Muscle of leg (tissue), 11 donors: ENCODE data around the gene CAPN11. TPM values are rescaled to one million over a fixed set of nuclear protein-coding genes. Genes with fewer than 3 reads are reported as not detected.
"Not testable (repeated sequence)": the region's sequence is repeated elsewhere in the genome, so short reads cannot be mapped to it uniquely, and the experiment has no call there.

Source experiments
- DNase-seq: peaks from one replicate; pipeline ENCODE4 v3.0.0; 2013
- H3K27ac ChIP-seq: one replicate; pipeline ENCODE4 v1.5.1; 2013; ENCODE audit warnings: mild to moderate bottlenecking, low read length, control low read depth
- H3K27me3 ChIP-seq: one replicate; pipeline ENCODE4 v1.6.1; 2013; ENCODE audit warnings: low read length; ENCODE audit not compliant: control insufficient read depth, insufficient read depth
- H3K36me3 ChIP-seq: one replicate; pipeline ENCODE4 v1.6.1; 2013; ENCODE audit warnings: low read length; ENCODE audit not compliant: control insufficient read depth, insufficient read depth
- H3K4me1 ChIP-seq: one replicate; pipeline ENCODE4 v1.6.1; 2013; ENCODE audit warnings: low read length; ENCODE audit not compliant: control insufficient read depth, insufficient read depth
- H3K4me3 ChIP-seq: one replicate; pipeline ENCODE4 v1.5.1; 2013; ENCODE audit warnings: low read length, control low read depth
- H3K9me3 ChIP-seq: replicated peaks from 2 replicates; pipeline ENCODE4 v1.6.1; 2013; ENCODE audit warnings: low read depth, low read length; ENCODE audit not compliant: control insufficient read depth
- WGBS: methylation state at CpG from one replicate; pipeline ENCODE4 v1.1.5; 2013; ENCODE audit warnings: missing lambda C conversion rate; ENCODE audit not compliant: insufficient coverage; 5-methylcytosine and 5-hydroxymethylcytosine counted together
- polyA plus RNA-seq, 8 donors: library from polyadenylated mRNA; unstranded; fragments of 120-200 nt; gene quantifications; one replicate each; pipeline versions ENCODE4 v1.2.1 to v1.2.3, GENCODE V29; 2013; ENCODE audit warnings: inconsistent platforms in 1 of 8, low replicate concordance in 1 of 8; ENCODE audit not compliant: insufficient read length in 8 of 8, insufficient read depth in 1 of 8
- total RNA-seq: library from RNA; stranded (reverse); fragments of 120-200 nt; gene quantifications from one replicate; pipeline ENCODE4 v1.2.4, GENCODE V29; 2013

Gene CAPN11
- total and polyA plus RNA-seq, 9 donors = 0.13 to 0.54 (median 0.28) TPM

DNA sequence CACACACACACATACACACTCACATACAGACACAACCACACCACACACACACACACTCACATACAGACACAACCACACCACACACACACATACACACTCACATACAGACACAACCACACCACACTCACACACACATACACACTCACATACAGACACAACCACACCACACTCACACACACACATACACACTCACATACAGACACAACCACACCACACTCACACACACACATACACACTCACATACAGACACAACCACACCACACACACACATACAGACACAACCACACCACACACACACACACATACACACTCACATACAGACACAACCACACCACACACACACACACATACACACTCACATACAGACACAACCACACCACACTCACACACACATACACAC, 23.2 kb downstream of the CAPN11 start:
- not testable (repeated sequence) for H3K36me3 ChIP-seq, H3K9me3 ChIP-seq, DNase-seq, H3K27ac ChIP-seq, H3K4me3 ChIP-seq, H3K27me3 ChIP-seq
- peaks cover 14% of the 10 kb centered on the region for H3K4me1 ChIP-seq

- 94% methylated on average over 2 of the region's 4 CpGs for WGBS
- H3K27ac ChIP-seq = no peak overlapping the region
- H3K4me3 ChIP-seq = no peak overlapping the region
- no peak for DNase-seq
- peaks cover 8% of the 10 kb centered on the region for H3K4me1 ChIP-seq
- no peaks in the 10 kb centered on the region for H3K9me3 ChIP-seq
- no peaks in the 10 kb centered on the region for H3K27me3 ChIP-seq
- H3K36me3 ChIP-seq = no peaks in the 10 kb centered on the region
Measured at GRCh38 chr6:44182911-44183390, 24.3 kb downstream of the CAPN11 start.

DNA sequence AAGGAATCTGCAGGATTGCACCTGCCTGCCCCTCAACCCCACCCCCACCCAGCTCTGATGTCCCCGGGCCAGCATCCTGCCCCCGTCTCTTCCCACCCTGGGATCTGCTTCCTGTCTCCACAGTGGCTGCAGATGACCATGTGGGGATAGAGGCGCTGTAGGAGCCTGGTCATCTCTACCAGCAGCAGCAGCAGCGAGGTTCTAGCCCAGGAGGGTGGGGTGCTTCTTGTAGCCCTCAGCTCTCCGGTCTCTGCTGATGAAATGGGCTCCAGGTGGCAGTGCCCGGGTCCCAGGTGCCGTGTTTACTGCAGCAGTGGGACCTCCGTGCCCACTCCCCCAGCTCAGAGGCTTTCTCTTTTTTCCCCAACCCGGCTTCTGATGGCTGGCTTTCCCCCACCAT, 25.2 kb downstream of the CAPN11 start:
- no peak for DNase-seq
- Histone ChIP-seq H3K4me3 (no peak overlapping the region), H3K36me3 (no peaks in the 10 kb centered on the region), H3K27ac (no peak overlapping the region), H3K27me3 (no peaks in the 10 kb centered on the region), H3K4me1 (peaks cover 8% of the 10 kb centered on the region), H3K9me3 (no peaks in the 10 kb centered on the region)
- 48% methylated on average over 3 of the region's 9 CpGs for WGBS

- H3K4me3 ChIP-seq, H3K9me3 ChIP-seq, H3K4me1 ChIP-seq, H3K27ac ChIP-seq, DNase-seq, H3K27me3 ChIP-seq, H3K36me3 ChIP-seq: not testable (repeated sequence)
- 79% methylated on average over 3 of the region's 7 CpGs for WGBS
Measured at GRCh38 chr6:44185356-44185755, 26.7 kb downstream of the CAPN11 start.

- Histone ChIP-seq H3K36me3 (no peaks in the 10 kb centered on the region), H3K4me3 (no peak overlapping the region), H3K27ac (no peak overlapping the region), H3K4me1 (peaks cover 8% of the 10 kb centered on the region), H3K27me3 (no peaks in the 10 kb centered on the region), H3K9me3 (no peaks in the 10 kb centered on the region)
- WGBS = 18% methylated on average over 9 of the region's 9 CpGs
- DNase-seq = no peak
Measured at GRCh38 chr6:44185953-44186634, 27.5 kb downstream of the CAPN11 start.

DNA sequence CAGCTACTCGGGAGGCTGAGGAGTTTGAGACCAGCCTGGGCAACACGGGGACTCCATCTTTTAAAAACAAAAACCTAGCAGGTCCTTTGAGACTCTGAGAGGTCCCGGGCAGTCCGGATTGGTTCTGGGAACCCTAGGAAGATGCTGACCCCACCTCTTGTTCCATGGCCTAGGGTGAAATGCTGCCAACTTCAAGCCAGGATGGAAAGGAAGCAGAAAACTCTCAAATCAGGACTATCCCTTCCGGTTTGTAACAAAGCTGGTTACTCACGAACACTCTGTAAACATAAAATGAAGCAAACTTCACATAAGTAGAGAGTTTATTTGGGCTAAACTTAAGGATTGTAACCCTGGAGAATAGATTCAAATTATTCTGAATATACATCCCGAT, 28.0 kb downstream of the CAPN11 start:
- Histone ChIP-seq H3K4me3 (no peak overlapping the region), H3K27me3 (no peaks in the 10 kb centered on the region), H3K27ac (no peak overlapping the region), H3K9me3 (no peaks in the 10 kb centered on the region), H3K36me3 (no peaks in the 10 kb centered on the region), H3K4me1 (peaks cover 8% of the 10 kb centered on the region)
- WGBS = 76% methylated on average over 4 of the region's 7 CpGs
- no peak for DNase-seq

GRCh38 chr6:44188819-44189218, 30.2 kb downstream of the CAPN11 start:
- Histone ChIP-seq H3K36me3 (no peaks in the 10 kb centered on the region), H3K9me3 (no peaks in the 10 kb centered on the region), H3K27me3 (no peaks in the 10 kb centered on the region), H3K4me3 (no peak overlapping the region), H3K27ac (no peak overlapping the region), H3K4me1 (peaks cover 10% of the 10 kb centered on the region)
- no peak for DNase-seq
- no CpG with 5 or more reads among the region's 2 CpGs for WGBS

DNA sequence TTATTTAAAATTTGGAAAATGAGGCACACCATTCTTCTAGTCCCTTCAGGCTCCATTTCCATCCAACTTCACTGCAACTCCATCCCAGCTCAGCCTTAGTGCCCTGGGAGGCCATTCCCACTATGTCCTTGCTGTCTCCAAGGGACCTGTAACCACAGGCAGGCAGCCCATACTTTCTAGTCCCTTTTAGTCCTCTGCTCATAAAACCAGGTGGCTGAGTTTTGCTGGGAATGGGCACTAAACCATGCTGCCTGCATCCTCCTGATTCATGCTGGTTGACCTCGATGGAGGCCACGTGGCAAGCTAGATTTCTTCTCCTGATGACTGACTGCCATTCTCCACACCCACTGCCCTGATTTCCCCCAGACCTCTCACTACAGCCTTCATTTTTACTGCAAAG, 30.6 kb downstream of the CAPN11 start:
- 77% methylated on average over 2 of the region's 2 CpGs for WGBS
- no peak overlapping the region for H3K4me3 ChIP-seq
- H3K9me3 ChIP-seq = no peaks in the 10 kb centered on the region
- no peak for DNase-seq
- H3K36me3 ChIP-seq = no peaks in the 10 kb centered on the region
- H3K27me3 ChIP-seq = no peaks in the 10 kb centered on the region
- peaks cover 10% of the 10 kb centered on the region for H3K4me1 ChIP-seq
- no peak overlapping the region for H3K27ac ChIP-seq

GRCh38 chr6:44190715-44191114, 32.1 kb downstream of the CAPN11 start:
- Histone ChIP-seq H3K36me3 (no peaks in the 10 kb centered on the region), H3K27me3 (no peaks in the 10 kb centered on the region), H3K27ac (no peak overlapping the region), H3K9me3 (no peaks in the 10 kb centered on the region), H3K4me1 (peaks cover 10% of the 10 kb centered on the region), H3K4me3 (no peak overlapping the region)
- no peak for DNase-seq
- WGBS = no CpG with 5 or more reads among the region's 2 CpGs

GRCh38 chr6:44192428-44193041, 33.9 kb downstream of the CAPN11 start:
- WGBS = 23% methylated on average over 10 of the region's 10 CpGs
- Histone ChIP-seq H3K4me1 (peaks cover 2% of the 10 kb centered on the region), H3K27ac (peak overlapping the region; percentile 36), H3K9me3 (no peaks in the 10 kb centered on the region), H3K4me3 (no peak overlapping the region), H3K36me3 (no peaks in the 10 kb centered on the region), H3K27me3 (no peaks in the 10 kb centered on the region)
- DNase-seq = no peak
